Head of caudate nucleus (tissue), 42 donors: ENCODE measurements around the gene CYGB.
A peak's percentile ranks its signal among the peaks of the same experiment; 100 is the strongest.

ENCODE experiments used
- DNase-seq, 42 donors: peaks; one replicate each; pipeline versions ENCODE4 v3.0.0 to v3.0.0-alpha.2; 2020 to 2021; ENCODE audit warnings: mixed read lengths in 7 of 42
- intact Hi-C: fragments of 100-400 bp; cut with DNase I; formaldehyde crosslinking; loops from one replicate; pipeline ENCODE4 v1.15.0; 2022

Gene CYGB

DNA sequence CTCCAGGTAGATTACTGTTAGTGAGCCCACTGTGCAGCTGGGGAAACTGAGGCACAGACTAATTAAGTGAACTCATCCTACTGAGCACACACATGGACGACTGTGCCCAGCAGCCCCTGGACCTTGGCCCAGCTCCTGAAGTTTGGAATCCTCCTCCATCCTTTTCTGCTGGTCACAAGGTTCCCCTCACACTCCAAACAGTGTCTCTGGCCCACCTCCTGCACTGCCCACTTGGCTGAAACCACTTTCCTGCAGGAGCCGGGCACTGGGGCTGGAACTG is 39.9 kb downstream of the CYGB start:
- intact Hi-C loops: no loop called here
- peak in 1 of 42 donors; percentile 14 for DNase-seq

GRCh38 chr17:76496464-76496863 is 41.0 kb downstream of the CYGB start:
- no peak for DNase-seq
- intact Hi-C loops: no loop called here

DNA sequence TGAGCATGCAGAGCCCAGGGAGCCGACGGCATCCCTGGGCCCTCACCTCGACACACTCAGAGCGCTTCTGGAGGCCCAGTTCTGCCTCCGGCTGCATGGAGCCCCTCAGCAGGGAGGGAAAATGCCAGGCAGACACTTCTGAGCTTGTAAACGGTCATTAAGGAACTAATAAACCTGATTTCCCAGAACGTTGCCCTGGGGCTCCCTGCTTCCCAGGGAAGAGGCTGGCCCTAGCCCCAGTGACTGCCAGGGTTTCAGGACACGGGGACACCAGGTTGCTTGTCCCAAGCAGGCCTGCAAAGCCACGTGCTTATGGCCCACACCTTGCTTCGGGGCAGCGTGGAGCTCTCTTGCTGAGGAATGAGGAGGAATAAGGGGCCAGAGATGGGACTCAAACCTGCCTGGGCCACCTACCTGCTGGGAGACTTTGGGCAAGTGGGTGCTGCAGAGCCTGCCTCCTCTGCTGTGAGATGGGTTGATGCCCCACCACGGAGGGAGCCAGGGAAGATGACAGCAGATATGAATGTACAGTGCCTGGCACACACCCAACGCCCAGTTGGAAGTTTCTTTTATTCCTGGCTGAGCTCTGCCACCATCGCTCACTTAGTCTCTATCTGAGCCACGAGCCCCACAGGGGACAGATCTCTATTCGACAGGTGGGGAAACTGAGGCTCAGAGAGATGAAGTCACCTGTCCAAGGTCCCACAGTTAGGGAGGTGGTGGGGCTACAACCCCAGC is 41.7 kb downstream of the CYGB start:
- intact Hi-C loops: no loop called here
- peak in 2 of 42 donors; percentile 6 to 67 for DNase-seq

DNA sequence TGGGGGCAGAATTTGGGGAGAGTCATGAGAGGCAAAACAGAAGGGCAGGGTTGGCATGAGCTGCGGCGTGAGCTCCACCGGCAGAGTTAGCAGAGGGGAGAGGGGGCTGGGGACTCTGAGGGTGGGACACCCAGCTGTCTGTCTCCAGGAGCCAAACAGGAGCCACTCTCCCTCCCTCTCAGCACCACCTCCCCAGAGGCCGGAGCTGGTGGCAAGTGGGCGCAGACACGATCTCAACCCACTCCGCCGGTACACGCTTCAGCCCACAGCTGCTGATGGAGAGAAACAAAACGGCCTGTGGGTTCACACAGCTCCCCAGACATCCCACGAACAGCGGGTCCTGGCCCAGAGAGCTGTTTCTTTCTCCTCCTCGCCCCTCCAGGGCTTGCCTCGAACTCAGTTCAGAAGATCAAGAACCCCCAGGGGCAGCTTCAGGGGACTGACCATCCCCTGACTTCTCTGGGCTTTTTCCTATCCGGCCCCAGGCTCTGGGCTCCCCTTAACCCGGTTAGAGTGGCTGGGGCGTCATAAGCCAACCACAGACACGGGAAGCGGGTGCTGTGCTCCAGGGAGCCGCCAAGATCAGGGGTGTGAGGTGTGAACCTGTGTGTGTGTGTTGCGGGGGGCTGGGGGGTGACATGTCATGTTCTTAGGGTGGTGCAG is 43.9 kb downstream of the CYGB start:
- intact Hi-C loops: no loop called here
- no peak for DNase-seq

DNA sequence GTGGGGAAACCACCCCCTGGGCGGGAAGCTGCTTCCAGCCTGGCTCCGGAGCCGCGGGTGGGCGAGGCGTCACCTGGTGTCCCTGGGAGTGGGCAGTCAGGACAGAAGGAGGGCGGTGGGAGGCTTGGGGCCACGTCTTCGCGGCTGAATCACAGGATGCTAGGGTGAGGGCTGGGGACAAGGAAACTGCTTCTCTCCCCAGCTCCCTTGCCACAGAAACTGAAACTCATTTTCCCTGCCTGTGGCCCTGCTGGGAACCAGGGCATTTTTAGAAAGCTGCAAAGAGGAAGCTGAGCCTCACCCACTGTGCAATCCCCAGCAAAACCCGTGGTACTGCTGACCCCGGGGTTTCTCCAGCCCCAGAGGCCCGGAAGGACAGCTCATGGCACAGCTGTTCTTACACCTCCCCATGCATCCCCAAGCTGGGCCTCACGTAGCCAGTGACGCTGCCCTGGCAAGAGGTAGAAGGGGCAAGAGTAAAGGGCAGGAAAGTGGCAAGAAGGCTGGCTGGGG is 44.5 kb downstream of the CYGB start:
- intact Hi-C loops: no loop called here
- peak in 31 of 42 donors; percentile 20 to 78 (median 53) for DNase-seq

DNA sequence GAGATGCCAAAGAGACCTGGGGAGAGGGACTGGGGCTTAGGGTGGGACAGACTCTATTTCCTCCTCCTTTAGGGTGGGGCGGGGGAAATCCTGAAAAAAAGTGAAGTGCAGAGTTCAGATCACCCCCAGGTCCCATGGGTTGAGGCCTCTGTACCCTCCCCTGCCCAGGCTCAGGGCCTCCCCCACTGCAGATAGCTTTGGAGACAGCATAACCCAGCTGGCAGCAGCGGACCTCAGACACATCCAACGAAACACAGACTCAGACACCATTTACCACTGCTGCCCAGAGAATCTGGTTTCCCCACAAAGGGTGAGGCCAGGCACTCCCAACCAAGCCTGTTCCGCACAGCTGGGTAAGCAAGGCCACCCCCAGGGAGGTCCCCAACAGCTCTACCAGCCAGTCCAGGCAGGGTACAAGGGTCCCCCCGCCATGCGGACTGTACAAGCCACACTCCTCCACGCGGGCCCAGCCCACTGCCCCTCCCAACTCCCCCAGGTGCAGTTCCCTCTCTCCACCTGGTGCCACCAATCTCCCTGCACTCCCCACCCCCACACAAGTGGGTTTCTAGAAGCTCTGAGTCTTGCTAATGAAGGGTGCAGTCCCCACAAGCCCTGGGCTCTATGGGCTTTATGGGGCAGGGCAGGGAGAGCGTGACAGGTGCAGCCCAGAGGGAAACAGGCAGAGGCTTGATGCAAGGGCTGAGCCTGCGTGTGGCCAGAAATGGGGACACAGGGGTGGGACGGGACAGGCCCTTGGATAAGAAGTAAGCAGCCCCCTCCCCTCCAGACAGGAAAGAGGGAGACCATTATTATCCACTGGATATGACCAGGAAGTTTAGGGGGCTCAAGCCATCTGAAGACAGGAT is 45.2 kb downstream of the CYGB start:
- intact Hi-C loops: no loop called here

DNA sequence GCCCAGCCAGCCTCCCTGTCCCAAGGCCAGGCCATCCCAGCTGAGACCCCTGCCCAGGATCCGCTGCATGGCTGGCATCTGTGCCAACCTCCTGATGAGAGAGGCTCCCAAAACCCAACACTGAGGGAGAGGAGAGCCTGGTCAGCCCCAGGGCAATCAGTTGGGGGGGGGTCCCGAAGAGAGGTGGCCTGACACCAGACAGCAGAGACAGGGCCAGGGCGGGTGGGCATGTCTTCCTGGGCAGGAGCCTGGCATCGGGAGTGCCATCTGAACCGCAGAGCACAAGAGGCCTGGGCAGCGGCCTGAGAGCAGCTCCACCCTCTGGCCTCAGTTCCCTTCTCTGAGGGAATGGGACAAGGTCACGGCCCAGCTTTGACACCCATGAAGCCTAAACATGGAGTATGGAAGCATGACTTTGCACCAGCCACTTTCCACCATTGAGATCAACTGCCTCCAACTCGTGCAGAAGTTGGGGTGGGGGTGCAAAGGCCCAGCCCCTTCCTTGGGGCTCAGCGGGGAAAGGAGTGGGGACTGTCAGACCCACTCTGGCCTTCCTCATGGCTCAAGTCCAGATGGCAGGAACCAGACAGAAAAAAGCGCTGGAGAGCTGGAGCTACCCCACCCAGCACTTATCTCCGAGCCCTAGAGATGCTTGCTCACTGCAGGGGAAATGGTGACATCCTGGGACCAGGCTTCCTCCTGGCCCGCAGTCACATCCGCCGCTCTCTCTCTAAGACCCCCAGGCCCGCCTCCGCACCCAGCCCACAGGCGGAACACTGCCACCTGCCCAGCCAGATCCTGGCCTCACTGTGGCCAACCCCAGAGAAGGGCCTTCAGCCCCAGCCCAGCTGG is 46.0 kb downstream of the CYGB start:
- intact Hi-C loops: no loop called here
- no peak for DNase-seq

More for the DNA sequence above, 45.2 kb downstream of the CYGB start:
- DNase-seq: no peak

DNA sequence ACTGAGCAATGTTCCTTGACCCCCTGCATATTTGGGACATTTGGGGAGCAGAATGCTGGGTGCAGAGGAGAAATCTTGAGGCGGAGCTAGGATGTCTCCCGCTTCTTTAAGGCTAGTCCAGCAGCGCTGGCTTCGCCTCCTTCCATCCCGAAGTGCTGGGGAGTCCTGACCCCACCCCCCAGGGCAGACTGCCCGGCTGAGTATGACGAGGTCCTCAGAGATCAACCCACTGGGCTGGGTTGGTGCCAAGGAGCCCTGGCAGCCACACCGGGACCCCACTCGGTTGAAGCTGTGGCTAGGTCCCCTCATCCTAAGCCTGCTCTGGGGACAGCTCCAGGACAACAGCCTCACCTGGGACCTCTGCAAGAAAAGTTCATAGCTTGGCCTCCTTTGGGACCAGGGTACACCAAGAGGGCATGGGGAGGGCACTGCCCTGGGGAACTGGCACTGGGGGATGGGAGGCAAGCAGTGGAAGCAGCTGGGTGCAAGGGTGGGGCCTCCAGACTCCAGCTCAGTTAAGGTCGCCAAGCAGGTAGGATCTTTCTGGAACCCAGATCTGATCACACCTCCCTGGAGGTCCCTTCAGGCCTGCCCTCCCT is 47.3 kb downstream of the CYGB start:
- no peak for DNase-seq
- intact Hi-C loops: no loop called here

GRCh38 chr17:76487451-76488192 is 49.9 kb downstream of the CYGB start:
- DNase-seq: no peak
- intact Hi-C loops: no loop called here

DNA sequence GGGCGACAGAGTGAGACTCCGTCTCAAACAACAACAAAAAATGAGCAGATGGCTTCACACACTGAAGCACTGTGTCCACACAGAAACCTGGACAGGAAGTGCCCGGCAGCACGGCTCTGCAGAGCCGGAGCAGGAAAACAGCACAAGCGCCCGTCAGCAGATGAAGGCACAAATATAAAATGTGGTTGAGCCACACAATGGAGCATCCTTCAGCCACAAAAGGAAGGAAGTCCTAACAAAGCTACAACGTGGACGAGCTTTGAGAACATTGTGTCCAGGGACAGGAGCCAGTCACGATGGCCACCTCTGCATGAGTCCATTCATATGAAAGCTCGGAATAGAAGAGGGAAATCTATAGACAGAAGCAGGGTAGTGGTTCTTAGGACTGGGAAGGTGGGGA is 51.9 kb downstream of the CYGB start:
- peak in 24 of 42 donors; percentile 30 to 73 (median 53) for DNase-seq

DNA sequence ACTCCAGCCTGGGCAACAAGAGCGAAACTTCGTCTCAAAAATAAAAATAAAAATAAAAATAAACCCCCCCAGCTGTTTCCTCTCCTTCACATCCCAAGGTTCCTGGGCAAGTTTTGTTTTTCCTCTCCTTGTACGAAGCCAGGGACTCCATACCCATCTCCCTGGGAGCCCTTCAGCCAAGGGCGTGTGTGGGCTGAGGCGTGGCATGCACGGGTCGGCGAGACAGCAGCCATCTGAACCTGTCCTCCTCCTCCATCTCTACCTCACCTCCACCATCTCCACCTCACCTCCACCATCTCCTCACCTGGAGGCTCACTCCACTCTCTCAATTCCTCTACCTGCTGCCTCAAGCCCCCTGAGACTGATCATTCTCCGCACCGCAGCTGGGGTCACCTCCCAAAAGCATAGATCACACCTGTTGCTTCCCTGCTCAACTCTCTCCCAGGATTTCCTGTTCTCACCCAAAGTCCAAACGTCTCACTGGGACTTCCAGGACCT is 53.2 kb downstream of the CYGB start:
- intact Hi-C loops: no loop called here
- no peak for DNase-seq

More for the DNA sequence above, 51.9 kb downstream of the CYGB start:
- intact Hi-C loops: no loop called here

DNA sequence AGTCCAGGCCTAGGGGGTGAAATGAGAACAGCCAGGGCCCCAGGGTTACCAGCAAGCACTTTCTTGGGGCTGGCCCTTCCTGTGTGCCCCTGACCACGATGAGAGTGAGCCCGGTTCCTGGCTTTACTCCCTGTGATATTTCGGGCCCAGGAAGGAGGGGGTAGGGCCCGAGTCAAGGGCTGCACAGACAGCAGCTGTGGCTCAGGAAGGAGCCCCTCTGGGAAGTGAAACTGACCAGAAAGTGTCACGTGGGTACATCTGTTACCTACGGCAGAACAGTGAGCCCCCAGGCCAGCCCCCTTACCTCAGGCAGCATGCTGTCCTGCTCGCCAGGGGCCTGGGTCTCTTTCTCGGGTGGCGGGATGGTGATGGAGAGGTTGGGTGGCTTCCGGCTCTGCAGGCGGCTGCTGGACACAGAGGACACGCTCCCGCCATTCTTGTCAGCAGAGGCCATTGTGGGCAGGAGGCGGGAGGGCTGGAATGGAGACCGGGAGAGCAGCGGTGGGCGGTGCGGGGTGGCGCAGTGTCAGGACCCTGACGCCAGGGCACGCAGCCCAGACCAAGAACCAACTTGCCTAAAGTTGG is 56.3 kb downstream of the CYGB start:
- intact Hi-C loops: no loop called here
- DNase-seq: peak in 33 of 42 donors; percentile 20 to 72 (median 50)

DNA sequence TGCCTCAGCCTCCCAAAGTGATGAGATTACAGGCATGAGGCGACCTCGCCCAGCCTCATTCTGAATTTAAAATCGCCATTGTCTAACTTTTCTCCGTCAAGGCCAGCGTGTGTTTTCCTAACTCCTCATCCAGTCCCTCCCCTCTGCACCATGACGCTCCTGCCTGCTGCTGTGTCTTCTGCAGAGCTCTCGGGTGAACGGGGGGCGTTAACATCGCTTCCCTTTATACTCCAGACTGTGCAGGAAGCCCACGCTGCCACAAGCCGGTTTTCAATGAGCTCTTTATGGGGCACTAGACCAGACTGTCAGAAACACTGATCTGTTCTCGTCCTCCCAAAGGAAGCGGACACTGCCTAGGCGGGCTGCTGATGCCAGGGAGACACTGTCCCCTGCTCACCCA is 56.9 kb downstream of the CYGB start:
- peak in 19 of 42 donors; percentile 27 to 68 (median 51) for DNase-seq
- intact Hi-C loops: no loop called here

DNA sequence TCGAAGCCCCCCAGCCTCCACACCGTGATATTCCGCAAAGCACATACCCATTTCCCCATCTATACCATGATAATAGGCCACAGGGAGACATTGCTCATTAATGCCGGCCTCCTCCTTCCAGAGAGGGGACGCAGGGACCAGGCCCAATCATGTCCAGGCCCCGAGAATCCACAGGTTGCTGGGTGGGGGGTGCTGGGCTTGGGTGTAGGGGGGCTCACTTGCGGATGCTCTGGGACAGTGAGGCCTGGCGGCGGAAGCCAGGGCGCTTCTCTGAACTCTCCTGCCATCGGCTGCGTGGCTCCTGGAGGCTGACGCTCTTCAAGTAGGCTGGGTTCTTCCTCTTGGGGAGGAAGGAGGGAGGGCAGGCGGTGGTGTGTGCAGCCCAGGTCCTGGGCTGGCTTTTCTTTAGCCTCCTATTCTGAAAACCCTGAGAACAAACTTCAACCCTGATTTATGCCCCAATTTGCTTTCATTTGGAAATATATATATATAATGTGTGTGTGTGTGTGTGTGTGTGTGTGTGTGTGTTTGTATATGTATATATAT is 57.9 kb downstream of the CYGB start:
- intact Hi-C loops: no loop called here
- no peak for DNase-seq

GRCh38 chr17:76478730-76479514 is 58.6 kb downstream of the CYGB start:
- intact Hi-C loops: no loop called here
- DNase-seq: no peak

GRCh38 chr17:76478097-76478496 is 59.4 kb downstream of the CYGB start:
- intact Hi-C loops: no loop called here
- no peak for DNase-seq
